Measurements from ENCODE around the gene CFAP97. TPM values are rescaled to one million over a fixed set of nuclear protein-coding genes. Genes with fewer than 3 reads are reported as not detected.
A peak's percentile ranks its signal among the peaks of the same experiment; 100 is the strongest.

The CFAP97 gene
- total RNA-seq, 1 experiment from 2014 or later = 12.4 TPM

DNA sequence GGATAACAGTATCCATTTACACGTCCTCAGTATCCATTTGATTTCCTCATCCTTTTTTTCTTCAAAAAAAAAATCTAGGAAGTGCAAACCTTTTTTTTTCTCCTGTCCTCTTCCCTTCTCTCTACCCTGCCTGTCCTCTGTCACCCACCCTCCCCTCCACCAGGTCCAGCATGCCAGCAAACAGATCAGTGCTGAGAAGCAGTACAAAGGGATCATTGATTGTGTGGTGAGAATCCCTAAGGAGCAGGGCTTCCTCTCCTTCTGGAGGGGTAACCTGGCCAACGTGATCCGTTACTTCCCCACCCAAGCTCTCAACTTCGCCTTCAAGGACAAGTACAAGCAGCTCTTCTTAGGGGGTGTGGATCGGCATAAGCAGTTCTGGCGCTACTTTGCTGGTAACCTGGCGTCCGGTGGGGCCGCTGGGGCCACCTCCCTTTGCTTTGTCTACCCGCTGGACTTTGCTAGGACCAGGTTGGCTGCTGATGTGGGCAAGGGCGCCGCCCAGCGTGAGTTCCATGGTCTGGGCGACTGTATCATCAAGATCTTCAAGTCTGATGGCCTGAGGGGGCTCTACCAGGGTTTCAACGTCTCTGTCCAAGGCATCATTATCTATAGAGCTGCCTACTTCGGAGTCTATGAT lies 59.1 kb downstream of the CFAP97 start:
- no peak overlapping the region for H3K27ac ChIP-seq (ENCODE audit: low read length)
- no peaks in the 10 kb centered on the region for H3K36me3 ChIP-seq (ENCODE audit: low read depth, low read length)
- no peaks in the 10 kb centered on the region for H3K9me2 ChIP-seq (replicated peaks; ENCODE audit: low read length)
- CTCF ChIA-PET = no interaction called here
- no peak overlapping the region for H3K9ac ChIP-seq (ENCODE audit: low read length)
- peak overlapping the region; percentile 86 for H3K4me2 ChIP-seq (ENCODE audit: low read length)
- DNase-seq = no peak
- peaks cover 13% of the 10 kb centered on the region; the same call in 1 of the 2 replicates for H3K4me1 ChIP-seq (ENCODE audit: insufficient read depth, low read length)
- H2AFZ ChIP-seq (ENCODE audit: low read length) = no peak overlapping the region
- peaks cover 17% of the 10 kb centered on the region for H3K79me2 ChIP-seq (ENCODE audit: low read length)
- no peaks in the 10 kb centered on the region for H3K9me3 ChIP-seq (ENCODE audit: low read length)
- H4K20me1 ChIP-seq (ENCODE audit: low read length) = peaks cover 6% of the 10 kb centered on the region; the same call in 1 of the 2 replicates
- no peaks in the 10 kb centered on the region for H3K27me3 ChIP-seq (ENCODE audit: low read length)
- intact Hi-C loops (cut with micrococcal nuclease) = loop anchor here (5.0 kb wide), 1 partner anchor 38 kb away; no protein-coding TSS in a partner anchor
- ATAC-seq = no peak
- POLR2A ChIA-PET (ENCODE audit: unreplicated experiment) = no interaction called here
- no peak for TF ChIP-seq EZH2 (IDR thresholded peaks at IDR 0.05; ENCODE audit: low read length, unreplicated experiment)
- TF ChIP-seq, protein P1, sequence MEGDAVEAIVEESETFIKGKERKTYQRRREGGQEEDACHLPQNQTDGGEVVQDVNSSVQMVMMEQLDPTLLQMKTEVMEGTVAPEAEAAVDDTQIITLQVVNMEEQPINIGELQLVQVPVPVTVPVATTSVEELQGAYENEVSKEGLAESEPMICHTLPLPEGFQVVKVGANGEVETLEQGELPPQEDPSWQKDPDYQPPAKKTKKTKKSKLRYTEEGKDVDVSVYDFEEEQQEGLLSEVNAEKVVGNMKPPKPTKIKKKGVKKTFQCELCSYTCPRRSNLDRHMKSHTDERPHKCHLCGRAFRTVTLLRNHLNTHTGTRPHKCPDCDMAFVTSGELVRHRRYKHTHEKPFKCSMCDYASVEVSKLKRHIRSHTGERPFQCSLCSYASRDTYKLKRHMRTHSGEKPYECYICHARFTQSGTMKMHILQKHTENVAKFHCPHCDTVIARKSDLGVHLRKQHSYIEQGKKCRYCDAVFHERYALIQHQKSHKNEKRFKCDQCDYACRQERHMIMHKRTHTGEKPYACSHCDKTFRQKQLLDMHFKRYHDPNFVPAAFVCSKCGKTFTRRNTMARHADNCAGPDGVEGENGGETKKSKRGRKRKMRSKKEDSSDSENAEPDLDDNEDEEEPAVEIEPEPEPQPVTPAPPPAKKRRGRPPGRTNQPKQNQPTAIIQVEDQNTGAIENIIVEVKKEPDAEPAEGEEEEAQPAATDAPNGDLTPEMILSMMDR (conservative IDR thresholded peaks at IDR 0.05; ENCODE audit: low read depth, low read length) = no peak
- no peak for TF ChIP-seq EZH2phosphoT487 (IDR thresholded peaks at IDR 0.05; ENCODE audit: borderline replicate concordance, low read length)
- H3K4me3 ChIP-seq (ENCODE audit: low read length) = peak overlapping the region; percentile 83; the same call in 1 of the 2 replicates
- no peaks in the 10 kb centered on the region for H3F3A ChIP-seq (ENCODE audit: low read length, unreplicated experiment)
- no TSS peak for BruUV-seq (replicated peaks)

DNA sequence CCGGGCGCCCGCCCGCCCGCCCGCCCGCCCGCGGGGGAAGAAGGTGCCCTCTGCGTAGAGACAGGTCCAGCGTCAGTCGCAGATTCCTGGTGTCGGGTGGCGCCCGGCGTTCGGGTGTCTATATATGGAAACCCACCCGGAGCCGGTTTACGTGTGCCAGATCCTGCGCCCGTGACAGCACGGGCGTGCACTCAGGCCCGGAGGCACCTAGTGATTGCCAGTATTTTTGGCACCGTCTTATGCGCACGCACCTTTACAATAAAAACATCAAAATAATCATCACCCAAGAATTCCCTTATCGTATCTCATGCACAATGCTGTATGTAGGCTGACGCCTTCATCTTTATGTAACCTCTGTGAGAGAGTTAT lies 60.2 kb downstream of the CFAP97 start:
- Histone ChIP-seq H2AFZ (ENCODE audit: low read length) (peak overlapping the region; percentile 69), H3K4me2 (ENCODE audit: low read length) (peak overlapping the region; percentile 86), H3K36me3 (ENCODE audit: low read depth, low read length) (no peaks in the 10 kb centered on the region), H3K27ac (ENCODE audit: low read length) (no peak overlapping the region), H3K9ac (ENCODE audit: low read length) (peak overlapping the region; percentile 43), H3K4me3 (ENCODE audit: low read length) (peak overlapping the region; percentile 83), H3F3A (ENCODE audit: low read length, unreplicated experiment) (no peaks in the 10 kb centered on the region), H3K4me1 (ENCODE audit: insufficient read depth, low read length) (peaks cover 13% of the 10 kb centered on the region; the same call in 1 of the 2 replicates), H3K9me3 (ENCODE audit: low read length) (no peaks in the 10 kb centered on the region), H3K9me2 (replicated peaks; ENCODE audit: low read length) (no peaks in the 10 kb centered on the region), H3K27me3 (ENCODE audit: low read length) (no peaks in the 10 kb centered on the region), H3K79me2 (ENCODE audit: low read length) (peaks cover 17% of the 10 kb centered on the region), H4K20me1 (ENCODE audit: low read length) (peaks cover 6% of the 10 kb centered on the region; the same call in 1 of the 2 replicates)
- CTCF ChIA-PET = interaction anchor here (0.6 kb wide), 1 partner anchor 163 kb away, joined by 3 read pairs; no protein-coding TSS in a partner anchor
- BruUV-seq (replicated peaks) = no TSS peak
- POLR2A ChIA-PET (ENCODE audit: unreplicated experiment) = interaction anchor here (0.6 kb wide), 1 partner anchor 128 kb away, joined by 3 read pairs; no protein-coding TSS in a partner anchor
- intact Hi-C loops (cut with micrococcal nuclease) = loop anchor here (2.0 to 5.0 kb wide), 2 partner anchors 39 to 161 kb away; no protein-coding TSS in a partner anchor
- TF ChIP-seq EZH2 (IDR thresholded peaks at IDR 0.05; ENCODE audit: low read length, unreplicated experiment) = no peak
- peak; percentile 44 for DNase-seq
- peak; percentile 55 for ATAC-seq

DNA sequence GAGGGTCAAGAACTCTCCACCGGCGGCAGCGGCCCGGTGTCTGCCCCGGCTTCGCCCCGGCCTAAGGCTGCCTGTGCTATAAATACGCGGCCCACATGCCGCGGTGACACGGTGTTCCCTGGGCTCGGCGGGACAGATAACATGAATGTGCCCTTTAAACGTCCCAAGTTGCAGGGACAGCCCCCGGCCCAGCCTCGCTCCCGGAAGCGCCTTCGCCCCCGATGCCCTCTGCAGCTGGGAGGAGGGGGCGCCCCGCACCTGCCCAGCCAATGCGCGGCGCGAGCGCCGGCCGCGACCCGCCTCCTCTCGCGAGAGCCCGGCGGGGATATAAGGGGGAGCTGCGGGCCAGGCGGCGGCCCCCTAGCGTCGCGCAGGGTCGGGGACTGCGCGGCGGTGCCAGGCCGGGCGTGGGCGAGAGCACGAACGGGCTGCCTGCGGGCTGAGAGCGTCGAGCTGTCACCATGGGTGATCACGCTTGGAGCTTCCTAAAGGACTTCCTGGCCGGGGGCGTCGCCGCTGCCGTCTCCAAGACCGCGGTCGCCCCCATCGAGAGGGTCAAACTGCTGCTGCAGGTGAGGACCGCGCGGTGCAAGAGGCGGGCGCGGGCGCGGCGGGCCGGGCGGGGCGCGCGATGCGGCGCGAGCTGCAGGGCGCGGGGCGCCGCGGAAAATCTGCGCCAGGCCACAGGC lies 60.7 kb downstream of the CFAP97 start, which contains the start of gene SLC25A4:
Gene SLC25A4, plus strand, starts transcription at position 355 of the 689 bp plus-strand sequence. Its CDS starts 107 bp downstream, at position 462.
- Histone ChIP-seq H3K27me3 (ENCODE audit: low read length) (no peaks in the 10 kb centered on the region), H3K9me3 (ENCODE audit: low read length) (no peaks in the 10 kb centered on the region), H3K27ac (ENCODE audit: low read length) (no peak within 1 kb of the TSS), H3K79me2 (ENCODE audit: low read length) (peaks cover 17% of the 10 kb centered on the region), H3K4me2 (ENCODE audit: low read length) (peak within 1 kb of the TSS; percentile 86), H3K9ac (ENCODE audit: low read length) (peak within 1 kb of the TSS; percentile 54), H3K9me2 (replicated peaks; ENCODE audit: low read length) (no peaks in the 10 kb centered on the region), H3F3A (ENCODE audit: low read length, unreplicated experiment) (no peaks in the 10 kb centered on the region), H4K20me1 (ENCODE audit: low read length) (peaks cover 6% of the 10 kb centered on the region; the same call in 1 of the 2 replicates), H3K36me3 (ENCODE audit: low read depth, low read length) (no peaks in the 10 kb centered on the region), H2AFZ (ENCODE audit: low read length) (peak within 1 kb of the TSS; percentile 92), H3K4me3 (ENCODE audit: low read length) (peak within 1 kb of the TSS; percentile 83), H3K4me1 (ENCODE audit: insufficient read depth, low read length) (peaks cover 13% of the 10 kb centered on the region; the same call in 1 of the 2 replicates)
- TF ChIP-seq EZH2phosphoT487 (IDR thresholded peaks at IDR 0.05; ENCODE audit: borderline replicate concordance, low read length) (no peak), EZH2 (IDR thresholded peaks at IDR 0.05; ENCODE audit: low read length, unreplicated experiment) (no peak)
- TF ChIP-seq, protein P1 (conservative IDR thresholded peaks at IDR 0.05; ENCODE audit: low read depth, low read length) = 0 out of 2 replicates have a peak, but pooled peaks have one; percentile 30
- ATAC-seq (peak; percentile 93), DNase-seq (peak; percentile 76)
- POLR2A ChIA-PET (ENCODE audit: unreplicated experiment) = interaction anchor here (0.6 kb wide), 1 partner anchor 128 kb away, joined by 3 read pairs; no protein-coding TSS in a partner anchor
- BruUV-seq (replicated peaks) = no TSS peak
- intact Hi-C loops (cut with micrococcal nuclease) = loop anchor here (2.0 to 5.0 kb wide), 2 partner anchors 39 to 162 kb away; no protein-coding TSS in a partner anchor
- CTCF ChIA-PET = interaction anchor here (0.6 to 0.8 kb wide), 3 partner anchors 8 to 163 kb away, joined by 3 to 5 read pairs (median 3); no protein-coding TSS in a partner anchor

Measured in PC-3 (cell line).